NCI-H2029 (cell line): Measurements from ENCODE around the gene SCYL1.
"Not testable (repeated sequence)": the region's sequence is repeated elsewhere in the genome, so short reads cannot be mapped to it uniquely, and the experiment has no call there.

ENCODE experiments used
- DNase-seq: peaks from one replicate; lab custom pipeline; 2025; lab: John Stamatoyannopoulos, UW

The SCYL1 gene

GRCh38 chr11:65554842-65555430, 30.1 kb downstream of the SCYL1 start:
- DNase-seq: no peak

DNA sequence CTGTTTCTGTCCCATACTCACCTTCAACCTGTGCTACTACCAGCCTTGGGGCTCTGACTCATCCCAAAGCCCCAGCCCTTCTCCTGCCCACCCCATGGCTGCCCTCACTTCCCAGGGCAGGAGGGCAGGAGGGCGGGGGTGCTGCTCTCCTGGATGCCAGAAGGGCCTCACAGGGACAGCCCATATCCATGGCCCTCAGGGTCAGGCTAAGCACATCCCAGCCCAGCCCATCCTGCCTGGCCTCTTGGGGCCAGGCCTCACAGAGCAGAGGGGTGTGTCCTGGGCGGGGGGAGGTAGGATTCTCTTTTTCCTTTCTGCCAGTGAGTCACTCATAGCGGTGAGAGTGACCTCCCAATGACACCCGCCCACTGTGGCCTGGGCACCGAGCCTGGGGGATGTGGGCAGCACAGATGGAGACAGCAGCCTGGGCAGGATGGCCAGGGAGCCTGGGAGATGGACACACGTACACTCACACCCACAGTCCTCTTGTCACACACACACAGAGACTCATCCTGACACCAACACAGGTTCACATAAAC, 30.9 kb downstream of the SCYL1 start:
- no peak for DNase-seq

DNA sequence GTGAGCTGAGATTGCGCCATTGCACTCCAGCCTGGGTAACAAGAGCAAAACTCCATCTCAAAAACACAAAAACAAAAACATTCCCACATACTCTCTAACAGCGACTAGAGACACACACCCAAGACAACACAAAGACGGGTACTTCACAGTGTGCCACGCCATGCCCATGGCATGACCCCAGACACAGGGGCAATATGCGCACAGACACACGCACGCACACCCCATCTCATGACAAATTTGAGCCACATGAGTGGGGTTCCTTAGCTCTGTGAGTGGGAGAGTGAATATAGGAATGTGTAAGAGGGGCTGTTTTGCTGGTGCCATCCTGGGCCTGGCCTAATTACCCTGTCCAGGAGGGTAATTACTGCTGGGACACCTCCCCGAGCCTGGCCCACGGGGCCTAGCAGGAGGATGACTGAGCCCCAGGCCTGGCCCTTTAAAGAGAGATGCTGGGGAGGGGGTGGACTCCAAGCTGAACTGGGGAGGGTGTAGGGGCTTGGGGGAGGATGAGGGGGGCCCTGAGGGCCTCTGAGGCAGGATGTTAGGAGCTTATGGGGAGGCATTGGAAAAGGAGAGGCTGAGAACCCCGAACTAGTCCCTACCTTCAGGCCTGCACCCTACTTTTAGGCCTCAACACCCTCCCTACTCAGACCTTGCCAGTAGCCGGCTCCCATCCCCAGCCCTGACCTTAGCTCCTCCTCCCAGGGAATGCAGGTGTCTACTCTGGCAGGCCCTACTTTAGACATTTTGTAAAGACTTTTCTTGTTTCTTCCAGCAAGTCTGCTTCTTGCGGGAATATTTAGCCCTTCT, 31.8 kb downstream of the SCYL1 start:
- no peak for DNase-seq

DNA sequence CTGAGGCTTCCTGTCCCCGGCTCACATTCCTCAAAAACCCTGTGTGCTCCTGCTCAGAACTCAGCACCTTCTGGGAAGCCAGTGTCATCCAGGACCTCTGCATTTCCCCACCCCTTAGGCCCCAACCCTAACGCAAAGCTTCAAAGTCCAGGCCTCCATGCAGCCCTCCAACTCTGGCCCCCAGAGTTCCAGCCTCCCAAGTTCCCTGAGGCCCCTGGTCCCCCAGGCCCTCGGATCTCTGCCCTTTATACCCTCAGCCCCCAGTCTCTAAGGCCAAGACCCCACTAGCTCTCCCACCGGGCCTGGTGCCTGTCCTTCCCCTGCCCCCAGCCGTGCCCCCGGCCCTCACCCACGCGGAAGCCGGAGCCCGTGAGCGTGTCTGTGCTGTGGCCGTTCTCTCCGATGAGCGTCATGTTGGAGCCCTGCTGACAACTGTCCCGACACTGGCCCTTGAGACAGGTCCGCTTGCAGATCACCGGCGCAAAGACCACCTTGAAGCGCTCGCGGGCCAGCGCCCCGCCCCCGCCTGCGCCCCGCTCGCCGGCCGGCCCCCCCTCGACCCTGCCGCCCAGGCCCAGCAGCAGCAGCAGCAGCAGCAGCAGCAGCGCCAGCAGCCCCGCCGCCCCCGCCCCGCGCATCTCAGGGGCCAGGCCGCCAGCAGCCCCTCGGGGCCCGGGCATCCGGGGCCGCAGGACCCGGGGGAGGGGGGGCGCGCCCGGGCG, 32.6 kb downstream of the SCYL1 start:
- DNase-seq: no peak

GRCh38 chr11:65558002-65558929, 33.4 kb downstream of the SCYL1 start, which contains the start of gene LTBP3:
Gene LTBP3, minus strand, starts transcription at chr11:65558359. Its CDS starts 400 bp downstream, at chr11:65557959.
- DNase-seq: peak; percentile 45

DNA sequence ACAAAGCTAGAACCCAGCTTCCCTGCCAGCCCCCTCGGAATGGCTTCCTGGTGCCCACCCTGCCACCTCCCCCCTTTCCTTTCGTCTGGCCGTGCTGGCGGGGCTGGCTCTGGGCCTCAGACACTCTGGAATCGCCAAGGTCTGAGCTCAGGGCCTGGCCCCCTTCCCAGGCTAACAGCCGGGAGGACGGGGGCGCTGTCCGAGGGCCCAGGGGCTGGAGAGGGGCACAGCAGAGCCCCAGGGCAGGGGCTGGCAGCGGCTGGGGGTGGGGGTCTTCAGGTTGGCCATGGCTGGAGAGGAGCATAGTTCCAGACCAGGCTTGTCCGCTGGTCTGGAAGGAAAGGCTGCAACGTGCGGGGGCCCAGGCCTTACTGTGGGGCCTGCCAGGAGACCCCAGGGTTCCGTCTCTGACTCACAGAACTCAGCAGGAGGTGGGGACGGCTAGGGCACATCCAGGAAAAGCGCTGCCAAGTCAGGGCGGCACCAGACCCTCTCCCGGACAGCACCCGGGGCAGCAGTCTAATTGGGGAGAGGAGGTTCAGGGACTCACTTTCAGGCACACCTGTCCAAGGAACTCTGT, 34.1 kb downstream of the SCYL1 start:
- no peak for DNase-seq

DNA sequence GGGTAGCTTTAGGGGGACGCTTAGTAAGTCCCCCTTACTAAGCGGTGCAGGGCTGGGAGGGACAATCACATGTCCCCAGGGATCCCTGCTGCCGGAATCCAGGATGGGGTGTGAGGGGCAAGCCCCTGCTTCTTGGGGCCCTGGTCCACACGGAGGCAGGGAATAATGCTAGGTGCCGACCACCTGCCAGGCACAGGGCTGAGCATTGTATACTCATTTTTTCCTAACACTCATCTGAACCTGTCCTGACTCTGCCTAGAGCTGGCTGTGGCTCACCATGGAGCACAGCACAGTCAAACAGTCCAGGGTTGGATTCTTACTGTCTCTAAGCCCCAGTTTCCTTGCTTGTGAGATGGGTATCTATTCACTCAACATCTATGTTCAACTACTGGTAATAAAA, 34.7 kb downstream of the SCYL1 start:
- no peak for DNase-seq

- peak; percentile 89 for DNase-seq
Measured at GRCh38 chr11:65559951-65560537, 35.2 kb downstream of the SCYL1 start.

DNA sequence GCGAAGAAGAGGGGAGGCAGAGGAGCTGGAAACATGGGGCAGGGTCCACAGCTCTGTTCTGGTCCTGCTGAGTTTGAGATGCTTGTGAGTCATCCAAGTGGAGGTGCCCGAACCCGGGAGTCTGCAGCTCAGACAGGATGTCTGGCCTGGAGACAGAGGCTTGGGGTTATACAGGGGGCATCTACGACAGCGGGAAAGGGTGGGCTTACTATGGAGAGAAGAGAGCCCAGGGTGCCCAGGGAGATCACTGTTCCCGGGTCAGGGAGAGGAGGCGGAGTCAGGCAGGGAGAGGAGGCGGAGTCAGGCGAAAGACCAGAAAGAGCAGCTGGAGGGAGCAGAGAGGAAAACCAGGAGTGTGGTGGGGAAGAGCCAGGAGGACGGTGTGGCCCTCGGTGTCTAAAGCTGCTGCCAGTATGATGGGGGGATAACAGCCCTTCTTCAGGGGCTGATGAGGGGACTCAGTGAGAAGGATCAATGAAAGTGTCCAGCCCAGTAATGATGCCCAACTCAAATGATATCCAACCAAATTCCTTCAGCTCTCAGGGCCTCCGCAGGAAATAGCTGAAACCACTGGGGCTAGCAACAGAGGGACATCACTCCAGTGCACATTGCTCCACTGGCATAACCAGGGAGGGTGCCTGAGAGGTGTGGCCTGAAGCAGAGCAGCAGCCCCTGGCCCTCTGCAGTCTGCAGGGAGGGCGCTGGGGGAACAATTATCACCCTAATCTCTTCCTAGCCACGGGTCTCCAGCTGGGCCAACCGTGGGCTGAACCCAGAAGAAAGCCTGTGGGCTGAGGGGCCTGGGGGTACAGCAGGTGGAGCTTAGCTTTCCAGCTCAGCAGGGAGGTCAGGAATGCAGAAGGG, 35.9 kb downstream of the SCYL1 start:
- peak; percentile 48 for DNase-seq

DNA sequence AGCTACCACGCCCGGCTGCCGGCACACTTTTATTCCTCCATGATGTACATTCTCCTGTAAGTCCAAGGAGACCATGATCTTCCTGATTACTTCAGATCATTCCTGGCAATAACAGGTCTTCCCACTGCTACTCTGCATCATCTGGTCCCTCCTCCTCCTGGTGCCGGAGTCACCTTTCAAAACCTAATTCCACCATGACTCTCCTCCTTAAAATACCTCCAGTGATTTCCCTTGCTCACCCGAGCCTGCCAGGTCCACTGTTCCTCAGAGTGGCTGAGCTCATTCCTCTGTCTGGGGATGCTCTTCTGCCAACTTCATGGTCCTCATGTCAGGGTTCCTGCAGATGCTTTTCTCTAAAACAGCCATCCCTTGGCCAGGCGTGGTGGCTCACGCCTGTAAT, 37.1 kb downstream of the SCYL1 start:
- no peak for DNase-seq

GRCh38 chr11:65562788-65563187, 37.9 kb downstream of the SCYL1 start:
- no peak for DNase-seq

DNA sequence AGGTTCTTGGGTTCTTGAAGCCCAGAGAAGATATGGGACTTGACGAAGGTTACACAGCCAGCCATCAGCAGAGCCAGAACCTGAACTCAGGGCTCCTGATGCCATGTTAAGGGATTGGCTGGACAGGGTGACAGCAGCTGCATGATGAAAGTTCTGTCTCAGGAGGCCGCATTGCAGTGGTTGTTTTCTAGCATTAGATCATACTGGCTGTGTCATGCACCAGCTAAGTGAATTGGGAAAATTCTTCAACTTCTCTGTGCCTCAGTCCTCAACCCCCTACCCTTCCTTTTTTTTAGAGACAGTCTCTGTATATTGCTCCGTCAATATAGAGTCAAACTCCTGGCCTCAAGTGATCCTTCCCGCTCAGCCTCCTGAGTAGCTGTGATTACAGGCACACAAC, 38.7 kb downstream of the SCYL1 start:
- no peak for DNase-seq

DNA sequence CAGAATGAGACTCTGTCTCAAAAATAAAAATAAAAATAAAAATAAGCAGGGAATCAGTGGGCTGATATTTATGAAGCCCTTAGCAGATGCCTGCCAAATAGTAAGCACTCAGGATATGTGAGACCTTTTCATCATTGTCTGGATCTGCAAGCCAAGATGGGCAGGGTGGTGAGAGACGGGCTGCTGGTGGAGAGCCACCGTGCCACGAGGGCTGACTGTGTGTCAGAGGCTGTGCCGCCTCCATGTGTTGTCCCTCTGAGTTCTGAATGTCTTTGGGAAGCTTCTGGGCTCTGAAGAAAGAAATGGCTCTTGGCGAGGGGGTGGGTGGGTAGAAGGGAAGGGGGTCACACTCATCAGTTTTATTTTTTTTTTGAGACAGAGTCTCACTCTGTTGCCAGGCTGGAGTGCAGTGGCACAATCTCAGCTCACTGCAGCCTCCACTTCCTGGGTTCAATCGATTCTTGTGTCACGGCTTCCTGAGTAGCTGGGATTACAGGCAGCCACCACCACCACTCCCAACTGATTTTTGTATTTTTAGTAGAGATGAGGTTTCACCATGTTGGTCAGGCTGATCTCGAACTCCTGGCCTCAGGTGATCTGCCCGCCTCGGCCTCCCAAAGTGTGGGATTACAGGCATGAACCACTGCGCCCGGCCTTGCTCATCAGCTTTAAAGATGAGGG, 40.1 kb downstream of the SCYL1 start:
- not testable (repeated sequence) for DNase-seq

DNA sequence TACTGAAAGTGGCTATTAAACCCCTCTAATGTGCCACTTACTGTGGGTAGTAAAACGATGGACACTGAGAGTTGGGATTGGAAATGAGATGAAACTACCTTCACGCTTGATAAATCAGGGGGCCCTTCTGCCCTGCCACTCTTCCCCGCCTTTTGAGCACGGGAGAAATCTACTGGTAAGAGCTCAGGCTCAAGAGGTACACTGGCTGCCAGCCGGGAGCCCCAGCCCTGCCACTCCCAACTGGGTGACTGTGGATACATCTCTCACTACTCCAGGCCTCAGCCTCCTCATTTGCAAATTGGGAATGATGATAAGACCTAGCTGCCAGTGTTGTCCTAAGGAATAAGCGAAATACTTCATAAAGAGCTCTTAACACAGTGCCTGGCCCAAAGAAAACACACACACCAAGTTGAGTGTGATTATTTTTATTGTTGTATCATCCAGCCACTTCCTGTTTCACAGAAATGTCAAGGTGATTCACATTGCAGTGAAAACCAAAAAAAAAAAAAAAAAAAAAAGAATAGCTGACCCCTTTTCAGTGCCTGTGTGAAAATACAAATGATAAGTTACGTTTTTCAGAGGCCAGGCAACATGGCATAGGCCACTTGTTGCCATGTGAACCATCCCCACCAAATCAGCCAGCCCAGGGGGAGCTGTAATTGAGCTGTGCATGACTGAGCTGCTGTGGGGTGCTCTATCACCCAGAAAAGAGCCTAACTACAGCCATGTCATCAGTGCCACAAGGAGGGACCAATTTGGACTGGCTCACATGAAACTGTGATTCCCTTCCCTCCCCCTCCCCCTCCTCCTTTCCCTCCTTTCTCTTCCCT, 41.0 kb downstream of the SCYL1 start:
- no peak for DNase-seq

- no peak for DNase-seq
Measured at GRCh38 chr11:65569164-65569972, 44.5 kb downstream of the SCYL1 start.

DNA sequence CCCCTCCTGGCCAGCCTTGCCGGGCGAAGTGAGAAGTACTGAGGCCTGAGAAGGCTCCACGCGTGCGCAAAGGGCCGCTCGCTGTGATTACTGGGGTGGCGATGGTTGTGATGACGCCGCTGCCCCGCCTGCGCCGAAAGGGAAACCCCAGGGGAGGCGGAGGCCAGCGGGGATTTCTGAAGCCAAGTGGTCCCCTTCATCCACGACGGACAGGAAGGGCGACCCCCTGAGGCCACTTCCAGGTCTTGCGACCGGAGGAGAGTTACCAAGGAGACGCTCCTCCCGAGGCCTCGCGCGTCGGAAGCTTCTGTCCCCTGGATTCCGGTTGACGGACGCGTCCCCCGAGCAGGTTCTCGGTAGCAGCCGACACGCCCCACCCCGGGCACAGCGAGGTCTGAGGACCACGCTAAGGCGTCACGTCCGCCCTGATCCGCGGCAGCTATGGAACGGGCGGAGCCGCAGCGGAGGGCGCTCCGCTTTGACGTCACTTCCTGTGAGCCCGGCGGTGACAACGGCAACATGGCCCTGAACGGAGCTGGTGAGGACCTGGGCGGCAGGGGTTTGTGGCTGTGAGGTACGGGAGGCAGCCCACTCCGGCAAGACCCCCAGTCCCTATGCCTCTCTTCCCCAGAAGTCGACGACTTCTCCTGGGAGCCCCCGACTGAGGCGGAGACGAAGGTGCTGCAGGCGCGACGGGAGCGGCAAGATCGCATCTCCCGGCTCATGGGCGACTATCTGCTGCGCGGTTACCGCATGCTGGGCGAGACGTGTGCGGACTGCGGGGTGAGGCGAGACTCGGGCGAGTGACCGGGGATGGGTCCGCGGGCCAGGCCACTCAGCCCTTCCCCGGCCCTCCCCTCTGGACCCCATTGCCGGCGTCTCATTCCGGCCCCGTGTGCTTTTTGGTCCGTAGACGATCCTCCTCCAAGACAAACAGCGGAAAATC, 45.4 kb downstream of the SCYL1 start, which contains the start of gene ZNRD2:
Gene ZNRD2 (plus strand): TSS at position 505 of the 946 bp plus-strand sequence. CDS start 15 bp downstream, at position 520.
- DNase-seq: peak; percentile 97
